ENCODE data around the gene CTBP1.
"Not testable (repeated sequence)": the region's sequence is repeated elsewhere in the genome, so short reads cannot be mapped to it uniquely, and the experiment has no call there.

Gene CTBP1

DNA sequence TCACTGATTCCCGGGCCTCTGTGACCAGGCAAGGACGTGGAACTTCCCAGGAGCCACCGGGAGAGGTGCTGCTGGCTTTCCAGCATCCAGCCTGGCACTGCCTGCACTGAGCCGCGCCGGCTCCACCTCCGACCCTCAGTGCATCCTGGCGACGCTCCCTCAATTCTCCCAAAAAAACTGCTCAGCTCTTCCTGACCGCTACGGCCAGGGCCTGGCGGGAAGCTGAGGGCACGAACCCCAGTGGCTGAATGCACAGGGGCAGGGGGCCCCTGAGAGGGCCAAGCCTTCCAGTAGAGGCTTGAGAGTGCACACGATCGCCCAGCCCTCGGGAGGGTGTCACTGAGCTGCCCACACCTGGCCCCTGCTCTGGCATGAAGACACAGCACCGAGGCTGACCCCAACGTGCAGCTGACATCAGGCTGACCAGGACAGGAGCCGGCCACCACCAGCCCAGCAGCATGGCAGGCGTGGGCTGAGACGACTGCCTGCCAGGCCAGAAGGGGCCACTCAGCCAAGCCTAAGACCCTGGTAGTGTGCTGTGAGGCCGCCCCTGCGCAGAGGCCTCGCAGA lies 6.9 kb downstream of the CTBP1 start:
- DNase-seq = no peak
- TF ChIP-seq POLR2A (IDR thresholded peaks at IDR 0.05; ENCODE audit: low read length) = no peak
- TF ChIP-seq GATA1 (IDR thresholded peaks at IDR 0.05; ENCODE audit: low read depth, low read length) = no peak

DNA sequence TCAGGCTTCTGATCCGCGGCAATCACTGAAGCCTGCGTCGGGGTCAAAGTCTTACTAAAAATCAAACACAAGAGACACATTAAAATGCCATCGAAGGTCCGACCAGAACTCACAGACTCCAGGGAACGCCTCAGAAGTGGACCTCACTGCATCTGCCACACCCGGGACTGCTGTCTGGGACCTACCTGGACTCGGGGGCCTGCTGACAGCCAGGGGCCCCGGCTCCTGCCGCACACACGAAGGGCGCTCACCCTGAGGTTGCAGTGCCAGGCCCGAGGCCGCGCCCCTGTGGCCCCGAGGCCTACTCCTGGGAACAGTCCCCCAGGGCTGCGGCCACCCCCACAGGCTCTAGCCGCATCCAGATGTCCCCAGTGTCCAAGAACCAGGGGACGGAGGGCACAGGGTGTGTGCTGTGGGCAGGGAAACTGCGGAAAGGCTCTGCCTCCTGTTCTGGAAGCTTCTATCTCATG lies 7.4 kb downstream of the CTBP1 start:
- TF ChIP-seq POLR2A (IDR thresholded peaks at IDR 0.05; ENCODE audit: low read length) (no peak), GATA1 (IDR thresholded peaks at IDR 0.05; ENCODE audit: low read depth, low read length) (no peak)

DNA sequence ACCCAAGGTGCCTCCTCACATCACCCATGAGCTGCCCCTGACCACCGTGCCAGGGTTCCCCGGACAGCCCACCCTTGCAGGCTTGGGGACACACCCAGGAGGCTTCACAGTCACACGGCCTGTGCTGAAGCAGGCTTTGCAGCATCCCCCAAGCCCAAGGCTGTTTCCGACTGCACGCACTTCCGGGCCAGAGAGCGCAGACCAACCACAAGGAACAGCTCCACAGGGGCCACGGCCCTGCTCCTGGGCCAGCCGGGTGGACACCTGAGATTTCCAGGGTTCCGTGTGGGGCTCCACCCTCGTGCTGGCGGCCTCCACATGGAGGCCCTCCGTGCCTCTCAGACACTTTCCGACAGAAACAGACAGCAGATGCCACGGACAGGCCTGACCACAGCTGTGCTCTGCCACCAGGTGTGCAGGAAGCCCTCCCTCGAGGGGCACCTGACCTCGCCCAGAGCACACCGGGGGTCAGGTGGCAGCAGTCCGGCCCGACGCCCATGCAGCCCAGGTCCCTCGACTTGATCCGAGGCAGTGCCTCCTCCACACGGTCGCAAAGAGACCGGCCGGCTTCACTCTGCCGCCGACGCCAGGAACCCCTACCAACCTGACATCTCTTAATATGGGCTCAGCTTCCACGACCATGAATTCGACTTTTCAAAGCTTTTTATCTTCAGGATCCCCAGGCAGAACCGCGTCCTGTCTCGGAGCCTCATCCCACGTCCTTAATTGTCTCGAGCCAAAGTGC lies 8.0 kb downstream of the CTBP1 start:
- no peak for DNase-seq

More for the DNA sequence above, 7.4 kb downstream of the CTBP1 start:
- no peak for DNase-seq

DNA sequence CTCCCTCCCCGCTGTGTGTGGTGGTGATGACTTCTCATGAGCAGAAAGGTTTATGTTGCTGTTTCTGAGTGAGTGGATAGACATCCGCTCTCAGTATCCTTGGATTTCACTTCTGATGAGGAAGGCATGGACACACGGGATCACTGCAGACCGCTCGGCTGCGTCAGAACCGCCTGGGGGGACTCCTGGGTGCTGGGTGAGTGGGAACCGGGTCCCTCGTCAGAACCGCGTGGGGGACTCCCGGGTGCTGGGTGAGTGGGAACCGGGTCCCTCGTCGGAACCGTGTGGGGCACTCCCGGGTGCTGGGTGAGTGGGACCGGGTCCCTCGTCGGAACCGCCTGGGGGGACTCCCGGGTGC lies 9.0 kb downstream of the CTBP1 start:
- no peak for DNase-seq
- TF ChIP-seq GATA1 (IDR thresholded peaks at IDR 0.05; ENCODE audit: low read depth, low read length) (no peak), POLR2A (IDR thresholded peaks at IDR 0.05; ENCODE audit: low read length) (no peak)

More for the DNA sequence above, 8.0 kb downstream of the CTBP1 start:
- TF ChIP-seq GATA1 (IDR thresholded peaks at IDR 0.05; ENCODE audit: low read depth, low read length) (no peak), POLR2A (IDR thresholded peaks at IDR 0.05; ENCODE audit: low read length) (no peak)

DNA sequence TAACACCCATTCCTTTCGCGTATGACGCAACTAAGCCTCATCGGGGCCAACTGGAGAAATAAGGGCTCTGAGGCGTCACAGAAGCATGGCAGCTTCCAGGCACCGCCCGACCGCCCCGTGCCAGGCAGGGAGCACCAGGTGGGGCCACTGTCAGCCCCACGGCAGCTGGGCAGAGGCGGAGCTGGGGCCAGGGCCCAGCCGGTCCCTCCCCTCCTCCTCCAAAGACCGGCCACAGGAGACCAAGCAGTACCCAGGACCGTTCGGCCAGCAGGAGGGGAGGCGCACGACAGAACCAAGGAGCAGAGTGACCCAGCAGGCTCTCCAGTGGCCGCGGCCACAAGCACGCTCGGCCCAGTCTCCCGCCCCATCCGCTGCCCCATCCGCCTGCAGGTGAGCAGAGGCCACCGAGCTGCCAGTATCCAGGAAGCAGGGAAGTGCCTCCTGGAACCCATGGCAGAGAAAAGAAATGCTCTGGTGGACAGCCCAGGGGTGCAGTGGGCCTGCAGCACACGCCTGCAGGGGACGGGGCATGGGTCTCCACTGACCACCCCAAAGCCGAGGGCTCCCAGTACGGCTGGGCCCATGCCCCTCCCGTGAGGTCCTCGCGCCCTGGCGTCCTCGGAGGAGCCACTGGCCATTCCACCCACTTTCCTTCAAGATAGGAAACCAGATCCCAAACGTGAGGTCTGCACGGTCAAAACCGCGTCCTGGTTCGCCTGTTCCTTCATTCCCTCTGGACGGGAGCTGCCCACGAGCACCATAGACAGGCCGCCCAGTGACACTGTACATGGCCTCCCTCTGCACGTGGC lies 9.6 kb downstream of the CTBP1 start:
- no peak for DNase-seq
- TF ChIP-seq GATA1 (IDR thresholded peaks at IDR 0.05; ENCODE audit: low read depth, low read length) (no peak), POLR2A (IDR thresholded peaks at IDR 0.05; ENCODE audit: low read length) (no peak)

DNA sequence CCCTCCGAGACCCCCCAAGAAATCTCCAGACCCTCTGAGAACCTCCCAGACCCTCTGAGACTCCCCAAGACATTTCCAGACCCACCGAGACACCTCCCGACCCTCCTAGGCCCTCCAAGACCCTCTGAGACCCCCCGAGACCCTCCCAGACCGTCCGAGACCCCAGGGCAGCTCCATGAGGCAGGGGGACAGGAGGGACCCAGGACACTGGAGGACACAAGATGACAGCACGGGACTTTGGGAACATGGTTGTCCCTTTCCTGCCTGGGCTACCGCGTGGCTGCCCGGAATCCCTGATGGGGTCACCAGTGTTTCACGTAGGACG lies 10.3 kb downstream of the CTBP1 start:
- TF ChIP-seq GATA1 (IDR thresholded peaks at IDR 0.05; ENCODE audit: low read depth, low read length) (no peak), POLR2A (IDR thresholded peaks at IDR 0.05; ENCODE audit: low read length) (no peak)

DNA sequence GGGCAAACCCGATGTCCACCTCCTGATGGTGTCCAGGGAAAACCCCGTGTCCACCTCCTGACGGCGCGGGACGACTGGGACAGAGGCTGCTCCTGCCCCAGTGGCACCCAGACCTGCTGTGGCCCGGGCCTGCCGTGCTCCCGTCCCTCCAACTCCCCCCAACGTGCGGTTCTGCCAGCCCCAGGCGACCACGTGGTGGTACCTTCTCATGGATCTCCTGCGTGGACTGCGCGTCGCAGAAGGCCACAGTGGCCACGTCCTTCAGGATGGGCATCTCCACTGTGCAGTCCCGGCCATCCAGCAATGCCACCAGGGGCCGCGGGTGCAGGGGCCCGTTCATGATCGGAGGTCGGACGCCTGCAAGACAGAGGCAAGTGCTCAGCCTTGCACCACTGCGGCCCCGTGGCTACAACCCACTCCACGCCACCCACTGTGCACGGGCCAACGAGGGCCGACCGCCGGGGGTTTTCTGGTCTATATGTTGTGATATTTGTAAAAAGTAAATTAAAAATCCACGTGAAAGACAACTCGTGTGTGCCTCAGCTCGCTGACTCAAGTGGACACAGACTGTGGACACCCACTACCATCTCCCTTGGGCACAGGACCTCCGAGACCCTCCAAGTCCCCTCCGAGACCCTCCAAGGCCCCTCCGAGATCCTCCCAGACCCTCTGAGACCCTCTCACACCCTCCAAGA lies 10.8 kb downstream of the CTBP1 start:
- no peak for DNase-seq
- TF ChIP-seq POLR2A (IDR thresholded peaks at IDR 0.05; ENCODE audit: low read length) = no peak
- TF ChIP-seq GATA1 (IDR thresholded peaks at IDR 0.05; ENCODE audit: low read depth, low read length) = no peak

More for the DNA sequence above, 10.3 kb downstream of the CTBP1 start:
- DNase-seq = no peak

DNA sequence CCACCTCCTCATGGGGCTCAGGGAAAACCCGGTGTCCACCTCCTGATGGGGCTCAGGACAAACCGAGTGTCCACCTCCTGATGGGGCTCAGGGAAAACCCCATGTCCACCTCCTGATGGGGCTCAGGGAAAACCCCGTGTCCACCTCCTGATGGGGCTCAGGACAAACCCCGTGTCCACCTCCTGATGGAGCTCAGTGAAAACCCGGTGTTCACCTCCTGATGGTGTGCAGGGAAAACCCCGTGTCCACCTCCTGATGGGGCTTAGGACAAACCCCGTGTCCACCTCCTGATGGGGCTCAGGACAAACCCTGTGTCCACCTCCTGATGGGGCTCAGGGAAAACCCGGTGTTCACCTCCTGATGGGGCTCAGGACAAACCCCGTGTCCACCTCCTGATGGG lies 11.7 kb downstream of the CTBP1 start:
- DNase-seq = not testable (repeated sequence)

DNA sequence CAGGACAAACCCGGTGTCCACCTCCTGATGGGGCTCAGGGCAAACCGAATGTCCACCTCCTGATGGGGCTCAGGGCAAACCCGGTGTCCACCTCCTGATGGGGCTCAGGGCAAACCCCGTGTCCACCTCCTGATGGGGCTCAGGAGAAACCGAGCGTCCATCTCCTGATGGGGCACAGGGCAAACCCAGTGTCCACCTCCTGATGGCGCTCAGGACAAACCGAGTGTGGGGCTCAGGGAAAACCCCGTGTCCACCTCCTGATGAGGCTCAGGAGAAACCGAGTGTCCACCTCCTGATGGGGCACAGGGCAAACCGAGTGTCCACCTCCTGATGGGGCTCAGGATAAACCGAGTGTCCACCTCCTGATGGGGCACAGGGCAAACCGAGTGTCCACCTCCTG lies 12.1 kb downstream of the CTBP1 start:
- not testable (repeated sequence) for DNase-seq

DNA sequence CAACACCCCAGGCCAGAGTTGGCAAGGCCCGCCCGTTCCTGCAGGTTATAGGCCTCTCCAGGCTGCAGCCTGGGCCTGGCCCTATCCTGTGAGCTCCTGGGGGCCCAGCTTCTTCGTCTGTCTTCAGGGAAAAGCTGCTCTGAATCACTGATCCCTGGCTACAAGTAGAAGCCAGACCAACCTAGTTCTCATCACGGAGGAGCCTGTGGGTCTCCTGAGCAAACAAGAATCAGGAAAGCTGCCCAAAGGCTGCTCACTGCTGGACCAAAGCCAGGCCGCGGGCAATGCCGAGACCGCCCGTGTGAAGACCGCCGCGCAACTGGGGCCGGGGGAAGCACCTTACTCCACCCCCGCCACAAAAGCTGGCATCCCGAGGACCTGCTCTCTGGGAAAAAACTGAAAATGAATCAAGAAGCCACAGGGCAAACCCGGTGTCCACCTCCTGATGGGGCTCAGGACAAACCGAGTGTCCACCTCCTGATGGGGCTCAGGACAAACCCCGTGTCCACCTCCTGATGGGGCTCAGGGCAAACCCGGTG lies 12.8 kb downstream of the CTBP1 start:
- TF ChIP-seq GATA1 (IDR thresholded peaks at IDR 0.05; ENCODE audit: low read depth, low read length) = no peak
- no peak for TF ChIP-seq POLR2A (IDR thresholded peaks at IDR 0.05; ENCODE audit: low read length)
- no peak for DNase-seq

DNA sequence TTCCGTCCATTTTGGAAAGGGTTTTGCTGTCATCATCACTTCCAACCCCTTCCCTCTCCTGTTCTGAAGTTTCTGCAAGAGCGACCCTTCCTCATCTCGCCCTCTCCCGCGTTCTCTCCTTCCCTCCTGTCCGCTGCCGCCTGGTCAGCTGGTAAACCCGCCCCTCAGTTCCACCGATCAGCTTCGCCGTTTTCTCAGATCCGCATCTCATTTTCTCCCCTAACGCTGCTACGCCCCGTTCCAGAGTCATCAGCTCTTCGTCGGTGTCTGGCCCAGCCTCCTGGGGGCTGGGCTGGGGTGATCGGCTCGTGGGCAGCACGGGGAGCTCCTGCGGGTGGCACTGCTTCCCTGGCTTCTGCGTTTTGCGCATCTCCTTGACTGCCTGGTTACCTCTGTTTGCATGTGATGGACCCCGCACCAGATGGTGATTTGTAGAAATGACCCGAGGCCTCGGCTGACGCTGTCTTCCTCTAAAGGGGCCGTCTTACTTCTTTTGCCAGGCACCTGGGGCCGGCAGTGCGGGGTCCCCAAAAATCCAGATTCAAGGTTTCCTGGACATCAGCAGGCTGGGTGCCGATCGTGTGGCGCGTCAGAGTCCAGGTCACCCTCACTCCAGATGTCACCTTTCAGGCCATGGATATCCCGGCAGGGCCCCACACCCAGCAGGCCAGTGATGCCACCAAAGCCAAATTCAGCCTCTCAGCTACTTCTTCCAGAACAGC lies 13.4 kb downstream of the CTBP1 start:
- no peak for TF ChIP-seq GATA1 (IDR thresholded peaks at IDR 0.05; ENCODE audit: low read depth, low read length)
- TF ChIP-seq POLR2A (IDR thresholded peaks at IDR 0.05; ENCODE audit: low read length) = no peak
- no peak for DNase-seq

DNA sequence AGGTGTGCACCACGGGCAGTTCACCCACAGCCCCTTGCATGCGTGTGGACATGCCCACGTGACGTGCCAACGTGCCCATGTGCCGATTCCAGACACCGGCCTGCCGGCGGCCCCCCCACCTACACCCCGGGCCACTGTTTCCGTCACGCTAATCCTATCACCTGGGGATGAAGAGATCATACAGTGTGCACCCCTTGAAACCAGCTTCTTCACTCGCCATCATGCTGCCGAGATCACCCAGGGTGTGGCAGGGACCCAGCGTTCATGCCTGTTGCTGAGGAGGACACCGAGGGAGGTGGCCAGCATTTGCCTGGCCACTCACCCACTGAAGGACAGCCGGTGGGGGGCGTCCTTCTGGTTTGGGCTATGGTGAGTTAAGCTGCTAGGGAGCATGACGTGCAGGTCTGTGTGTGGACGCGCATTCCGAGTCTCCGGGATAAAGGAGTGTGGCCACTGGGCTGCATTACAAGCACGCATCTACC lies 14.1 kb downstream of the CTBP1 start:
- TF ChIP-seq POLR2A (IDR thresholded peaks at IDR 0.05; ENCODE audit: low read length) (no peak), GATA1 (IDR thresholded peaks at IDR 0.05; ENCODE audit: low read depth, low read length) (no peak)
- no peak for DNase-seq

DNA sequence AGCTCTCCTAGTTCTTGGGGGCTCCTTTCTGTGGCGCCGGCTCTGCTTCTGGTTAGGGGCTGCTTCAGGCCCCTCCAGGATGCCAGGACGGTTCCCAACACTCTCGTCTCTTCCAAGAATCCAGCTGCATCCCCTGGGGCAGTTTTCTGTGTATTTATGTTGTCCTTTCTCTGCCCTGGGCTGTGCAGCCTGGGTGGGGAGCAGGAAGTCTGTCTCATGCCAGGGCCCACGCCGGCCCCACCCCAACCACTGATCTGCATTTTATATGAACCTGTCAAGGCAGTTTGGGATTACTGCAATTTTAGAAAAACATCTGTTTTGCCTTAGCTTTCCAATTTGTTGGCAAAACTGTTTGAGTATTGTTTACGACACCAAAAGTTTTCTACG lies 14.6 kb downstream of the CTBP1 start:
- no peak for TF ChIP-seq GATA1 (IDR thresholded peaks at IDR 0.05; ENCODE audit: low read depth, low read length)
- TF ChIP-seq POLR2A (IDR thresholded peaks at IDR 0.05; ENCODE audit: low read length) = no peak
- no peak for DNase-seq

Data from erythroblast (primary cell).